ENCODE measurements around the gene NUDCD3. TPM values are rescaled to one million over a fixed set of nuclear protein-coding genes. Genes with fewer than 3 reads are reported as not detected.

Gene NUDCD3
- total RNA-seq, 3 donors from 2014 or later = 52.1 to 64.0 (median 60.0) TPM

- Histone ChIP-seq H3K9me3 (peaks cover 0 to 8% of the 10 kb centered on the region in 2 donors), H3K36me3 (no peaks in the 10 kb centered on the region), H3K4me1 (peaks cover 5 to 10% of the 10 kb centered on the region in 2 donors), H3K4me3 (no peak overlapping the region), H3K27me3 (no peaks in the 10 kb centered on the region), H3K27ac (no peak overlapping the region)
- TF ChIP-seq CTCF (IDR thresholded peaks at IDR 0.05) (no peak), POLR2AphosphoS5 (IDR thresholded peaks at IDR 0.05) (no peak), POLR2A (IDR thresholded peaks at IDR 0.05) (no peak)
- intact Hi-C loops (cut with DNase I; ENCODE audit: low total_unique reads) = no loop called here
- no peak for DNase-seq (ENCODE audit: low spot score in 2 of 2)
Measured at GRCh38 chr7:44486693-44487092, 3.8 kb downstream of the NUDCD3 start.

GRCh38 chr7:44486001-44486400, 4.5 kb downstream of the NUDCD3 start:
- H3K9me3 ChIP-seq = peaks cover 0 to 8% of the 10 kb centered on the region in 2 donors
- no peak for TF ChIP-seq POLR2AphosphoS5 (IDR thresholded peaks at IDR 0.05)
- TF ChIP-seq POLR2A (IDR thresholded peaks at IDR 0.05) = no peak
- no peak for DNase-seq (ENCODE audit: low spot score in 2 of 2)
- no peak overlapping the region for H3K27ac ChIP-seq
- peaks cover 5 to 10% of the 10 kb centered on the region in 2 donors for H3K4me1 ChIP-seq
- H3K36me3 ChIP-seq = no peaks in the 10 kb centered on the region
- no peak overlapping the region for H3K4me3 ChIP-seq
- intact Hi-C loops (cut with DNase I; ENCODE audit: low total_unique reads) = no loop called here
- H3K27me3 ChIP-seq = no peaks in the 10 kb centered on the region

- Histone ChIP-seq H3K9me3 (peaks cover 0 to 8% of the 10 kb centered on the region in 2 donors), H3K27ac (no peak overlapping the region), H3K4me1 (peaks cover 5 to 10% of the 10 kb centered on the region in 2 donors), H3K36me3 (no peaks in the 10 kb centered on the region), H3K27me3 (no peaks in the 10 kb centered on the region), H3K4me3 (no peak overlapping the region)
- intact Hi-C loops (cut with DNase I; ENCODE audit: low total_unique reads) = no loop called here
- TF ChIP-seq CTCF (IDR thresholded peaks at IDR 0.05) (no peak), POLR2AphosphoS5 (IDR thresholded peaks at IDR 0.05) (no peak)
- DNase-seq (ENCODE audit: low spot score in 2 of 2) = no peak
Measured at GRCh38 chr7:44484482-44485313, 5.8 kb downstream of the NUDCD3 start.

- no peak for TF ChIP-seq CTCF (IDR thresholded peaks at IDR 0.05)
- TF ChIP-seq POLR2A (IDR thresholded peaks at IDR 0.05) = no peak
- TF ChIP-seq POLR2AphosphoS5 (IDR thresholded peaks at IDR 0.05) = no peak
Measured at GRCh38 chr7:44482502-44483485, 7.7 kb downstream of the NUDCD3 start.

GRCh38 chr7:44477938-44478337, 12.5 kb downstream of the NUDCD3 start:
- H3K4me3 ChIP-seq = no peak overlapping the region
- intact Hi-C loops (cut with DNase I; ENCODE audit: low total_unique reads) = no loop called here
- no peak for DNase-seq (ENCODE audit: low spot score in 2 of 2)
- peaks cover 0 to 3% of the 10 kb centered on the region in 2 donors for H3K9me3 ChIP-seq
- no peaks in the 10 kb centered on the region for H3K4me1 ChIP-seq
- no peaks in the 10 kb centered on the region for H3K27me3 ChIP-seq
- peaks cover 4% of the 10 kb centered on the region for H3K36me3 ChIP-seq
- no peak overlapping the region for H3K27ac ChIP-seq
- no peak for TF ChIP-seq POLR2A (IDR thresholded peaks at IDR 0.05)
- no peak for TF ChIP-seq POLR2AphosphoS5 (IDR thresholded peaks at IDR 0.05)
- TF ChIP-seq CTCF (IDR thresholded peaks at IDR 0.05) = no peak

More at GRCh38 chr7:44482502-44483485, 7.7 kb downstream of the NUDCD3 start:
- DNase-seq (ENCODE audit: low spot score in 2 of 2) = no peak
- Histone ChIP-seq H3K36me3 (peaks cover 4% of the 10 kb centered on the region), H3K27me3 (no peaks in the 10 kb centered on the region), H3K4me3 (no peak overlapping the region), H3K9me3 (peaks cover 0 to 8% of the 10 kb centered on the region in 2 donors), H3K4me1 (no peaks in the 10 kb centered on the region), H3K27ac (no peak overlapping the region)
- intact Hi-C loops (cut with DNase I; ENCODE audit: low total_unique reads) = no loop called here
